Measurements from ENCODE around the gene SART1.
A peak's percentile ranks its signal among the peaks of the same experiment; 100 is the strongest.
"Not testable (repeated sequence)": the region's sequence is repeated elsewhere in the genome, so short reads cannot be mapped to it uniquely, and the experiment has no call there.

SART1 gene

GRCh38 chr11:65945430-65945911, 16.1 kb upstream of the SART1 start, which contains the start of gene TSGA10IP:
Gene TSGA10IP, plus strand, starts transcription at chr11:65945480. Its CDS starts 196 bp downstream, at chr11:65945676.
- Mint-ChIP-seq H3K9me3 (no peaks in the 10 kb centered on the region), H3K27ac (no peak within 1 kb of the TSS), H3K4me3 (no peak within 1 kb of the TSS), H3K36me3 (no peaks in the 10 kb centered on the region), H3K4me1 (no peaks in the 10 kb centered on the region), H3K27me3 (peaks cover 50% of the 10 kb centered on the region)
- CTCF ChIA-PET, result no interaction called here
- no peak for DNase-seq

- H3K27me3 Mint-ChIP-seq, result peaks cover 45% of the 10 kb centered on the region
- no peak overlapping the region for H3K4me3 Mint-ChIP-seq
- CTCF ChIA-PET, result no interaction called here
- no peak overlapping the region for H3K27ac Mint-ChIP-seq
- no peaks in the 10 kb centered on the region for H3K4me1 Mint-ChIP-seq
- no peak for DNase-seq
- no peaks in the 10 kb centered on the region for H3K9me3 Mint-ChIP-seq
- H3K36me3 Mint-ChIP-seq, result no peaks in the 10 kb centered on the region
These were observed 15.5 kb upstream of the SART1 start for GRCh38 chr11:65945941-65946558.

GRCh38 chr11:65946655-65947054, 14.9 kb upstream of the SART1 start:
- Mint-ChIP-seq H3K36me3 (no peaks in the 10 kb centered on the region), H3K4me3 (no peak overlapping the region), H3K27ac (no peak overlapping the region), H3K27me3 (peaks cover 40% of the 10 kb centered on the region), H3K9me3 (no peaks in the 10 kb centered on the region), H3K4me1 (no peaks in the 10 kb centered on the region)
- no peak for DNase-seq
- CTCF ChIA-PET, result no interaction called here

GRCh38 chr11:65947133-65947532, 14.4 kb upstream of the SART1 start:
- Mint-ChIP-seq H3K36me3 (no peaks in the 10 kb centered on the region), H3K27ac (no peak overlapping the region), H3K27me3 (peaks cover 40% of the 10 kb centered on the region), H3K4me1 (no peaks in the 10 kb centered on the region), H3K9me3 (no peaks in the 10 kb centered on the region), H3K4me3 (no peak overlapping the region)
- CTCF ChIA-PET, result interaction anchor here (0.5 kb wide), 1 partner anchor 115 kb away, joined by 3 read pairs; no protein-coding TSS in a partner anchor
- no peak for DNase-seq

- H3K9me3 Mint-ChIP-seq, result no peaks in the 10 kb centered on the region
- H3K4me3 Mint-ChIP-seq, result no peak overlapping the region
- no peak for DNase-seq
- no peak overlapping the region for H3K27ac Mint-ChIP-seq
- H3K36me3 Mint-ChIP-seq, result no peaks in the 10 kb centered on the region
- no peaks in the 10 kb centered on the region for H3K4me1 Mint-ChIP-seq
- CTCF ChIA-PET, result interaction anchor here (0.5 kb wide), 1 partner anchor 115 kb away, joined by 3 read pairs; no protein-coding TSS in a partner anchor
- peaks cover 36% of the 10 kb centered on the region for H3K27me3 Mint-ChIP-seq
These were observed 13.9 kb upstream of the SART1 start for GRCh38 chr11:65947603-65948125.

GRCh38 chr11:65950711-65951110, 10.8 kb upstream of the SART1 start:
- H3K9me3 Mint-ChIP-seq, H3K4me3 Mint-ChIP-seq, DNase-seq, H3K36me3 Mint-ChIP-seq, CTCF ChIA-PET, H3K4me1 Mint-ChIP-seq, H3K27ac Mint-ChIP-seq: not testable (repeated sequence)
- peaks cover 34% of the 10 kb centered on the region for H3K27me3 Mint-ChIP-seq

- not testable (repeated sequence) for H3K9me3 Mint-ChIP-seq, H3K27ac Mint-ChIP-seq, H3K36me3 Mint-ChIP-seq, H3K4me3 Mint-ChIP-seq, DNase-seq
- peaks cover 33% of the 10 kb centered on the region for H3K27me3 Mint-ChIP-seq
- H3K4me1 Mint-ChIP-seq, result peaks cover 13% of the 10 kb centered on the region
- CTCF ChIA-PET, result interaction anchor here (0.8 kb wide), 1 partner anchor 247 kb away, joined by 3 read pairs; no protein-coding TSS in a partner anchor
These were observed 9.9 kb upstream of the SART1 start for GRCh38 chr11:65951641-65952040.

- CTCF ChIA-PET, result no interaction called here
- Mint-ChIP-seq H3K36me3 (no peaks in the 10 kb centered on the region), H3K4me3 (no peak overlapping the region), H3K27me3 (peaks cover 29% of the 10 kb centered on the region), H3K4me1 (peaks cover 18% of the 10 kb centered on the region), H3K9me3 (no peaks in the 10 kb centered on the region), H3K27ac (no peak overlapping the region)
- no peak for DNase-seq
These were observed 9.4 kb upstream of the SART1 start for GRCh38 chr11:65952052-65952521.

GRCh38 chr11:65953471-65953870, 8.1 kb upstream of the SART1 start:
- Mint-ChIP-seq H3K4me1 (peaks cover 31% of the 10 kb centered on the region), H3K27ac (no peak overlapping the region), H3K27me3 (peaks cover 20% of the 10 kb centered on the region), H3K4me3 (no peak overlapping the region), H3K9me3 (no peaks in the 10 kb centered on the region), H3K36me3 (peaks cover 1% of the 10 kb centered on the region)
- CTCF ChIA-PET, result interaction anchor here (1.6 kb wide), 1 partner anchor 69 kb away, joined by 5 read pairs; no protein-coding TSS in a partner anchor
- no peak for DNase-seq

GRCh38 chr11:65954771-65955170, 6.8 kb upstream of the SART1 start:
- Mint-ChIP-seq H3K27me3 (peaks cover 14% of the 10 kb centered on the region), H3K9me3 (no peaks in the 10 kb centered on the region), H3K27ac (no peak overlapping the region), H3K4me1 (peaks cover 33% of the 10 kb centered on the region), H3K4me3 (no peak overlapping the region), H3K36me3 (peaks cover 1% of the 10 kb centered on the region)
- no peak for DNase-seq
- CTCF ChIA-PET, result no interaction called here

- CTCF ChIA-PET, result interaction anchor here (1.1 to 1.2 kb wide), 2 partner anchors 67 to 73 kb away, joined by 3 to 4 read pairs; no protein-coding TSS in a partner anchor
- peaks cover 2% of the 10 kb centered on the region for H3K27me3 Mint-ChIP-seq
- peaks cover 58% of the 10 kb centered on the region for H3K4me1 Mint-ChIP-seq
- no peak for DNase-seq
- H3K9me3 Mint-ChIP-seq, result no peaks in the 10 kb centered on the region
- peaks cover 15% of the 10 kb centered on the region for H3K36me3 Mint-ChIP-seq
- H3K27ac Mint-ChIP-seq, result peak overlapping the region; percentile 99
- no peak overlapping the region for H3K4me3 Mint-ChIP-seq
These were observed 3.2 kb upstream of the SART1 start for GRCh38 chr11:65958291-65958690.

- Mint-ChIP-seq H3K9me3 (no peaks in the 10 kb centered on the region), H3K4me3 (no peak overlapping the region), H3K4me1 (peaks cover 64% of the 10 kb centered on the region), H3K36me3 (peaks cover 18% of the 10 kb centered on the region), H3K27ac (peak overlapping the region; percentile 99), H3K27me3 (no peaks in the 10 kb centered on the region)
- no peak for DNase-seq
- CTCF ChIA-PET, result interaction anchor here (1.1 to 1.2 kb wide), 2 partner anchors 68 to 73 kb away, joined by 3 to 4 read pairs; no protein-coding TSS in a partner anchor
These were observed 2.6 kb upstream of the SART1 start for GRCh38 chr11:65958774-65959420.

GRCh38 chr11:65960824-65961266, 689 bp upstream of the SART1 start:
- no peak for DNase-seq
- Mint-ChIP-seq H3K9me3 (no peaks in the 10 kb centered on the region), H3K4me1 (peaks cover 64% of the 10 kb centered on the region), H3K27me3 (no peaks in the 10 kb centered on the region), H3K4me3 (peak overlapping the region; percentile 98), H3K27ac (peak overlapping the region; percentile 98), H3K36me3 (peaks cover 31% of the 10 kb centered on the region)
- CTCF ChIA-PET, result interaction anchor here (1.0 to 2.0 kb wide), 2 partner anchors 49 to 72 kb away, joined by 3 to 6 read pairs; partner anchors contain the start of gene FIBP

GRCh38 chr11:65962141-65962564, 619 bp downstream of the SART1 start:
- H3K4me1 Mint-ChIP-seq, result peaks cover 52% of the 10 kb centered on the region
- peaks cover 41% of the 10 kb centered on the region for H3K36me3 Mint-ChIP-seq
- H3K9me3 Mint-ChIP-seq, result no peaks in the 10 kb centered on the region
- H3K27me3 Mint-ChIP-seq, result no peaks in the 10 kb centered on the region
- no peak for DNase-seq
- peak overlapping the region; percentile 98 for H3K4me3 Mint-ChIP-seq
- CTCF ChIA-PET, result interaction anchor here (0.7 kb wide), 1 partner anchor 76 kb away, joined by 4 read pairs; no protein-coding TSS in a partner anchor
- H3K27ac Mint-ChIP-seq, result peak overlapping the region; percentile 98

Measured in activated naive CD4-positive, alpha-beta T cell treated with anti-CD3 and anti-CD28 coated beads, Interleukin-2, amount 10 ng/mL, durations not matched to agents 7 days and 5 days (primary cell).